Esophagus squamous epithelium (tissue), 5 donors: Measurements from ENCODE around the gene LIPC. TPM values are rescaled to one million over a fixed set of nuclear protein-coding genes. Genes with fewer than 3 reads are reported as not detected.
A peak's percentile ranks its signal among the peaks of the same experiment; 100 is the strongest.

Experiments
- DNase-seq: peaks from one replicate; lab custom pipeline; 2025; lab: John Stamatoyannopoulos, UW
- H3K27ac ChIP-seq, 4 donors: fragments of 200-600 bp; sonication (generic); one replicate each; pipeline ENCODE4 v1.5.1; 2016 to 2019; ENCODE audit warnings: mild to moderate bottlenecking in 1 of 4
- H3K27me3 ChIP-seq, 4 donors: fragments of 200-600 bp; sonication (generic); 1 replicate in 3 of 4; 2 replicates in 1 of 4; pipeline versions ENCODE4 v1.5.1 to v1.6.0; 2017 to 2021; ENCODE audit warnings: antibody characterized with exemption in 1 of 4
- H3K36me3 ChIP-seq, 3 donors: fragments of 200-600 bp; sonication (generic); one replicate each; pipeline ENCODE4 v1.5.1; 2016 to 2019
- H3K4me1 ChIP-seq, 3 donors: fragments of 200-600 bp; sonication (generic); one replicate each; pipeline ENCODE4 v1.5.1; 2017 to 2019
- H3K4me3 ChIP-seq, 4 donors: fragments of 200-600 bp; sonication (generic); 1 replicate in 3 of 4; 2 replicates in 1 of 4; pipeline ENCODE4 v1.5.1; 2016 to 2019; ENCODE audit warnings: mild to moderate bottlenecking in 2 of 4, moderate library complexity in 1 of 4
- H3K9me3 ChIP-seq, 3 donors: fragments of 200-600 bp; sonication (generic); one replicate each; pipeline ENCODE4 v1.5.1; 2016 to 2019
- POLR2A ChIP-seq, 4 donors: fragments of 450-650 bp; IDR thresholded peaks; one replicate each; pipeline ENCODE4 v1.6.1; 2017; ENCODE audit warnings: antibody characterized with exemption in 4 of 4, mild to moderate bottlenecking in 4 of 4, moderate library complexity in 3 of 4
- whole genome bisulfite sequencing, 2 donors: methylation state at CpG; one replicate each; pipeline ENCODE4 v1.1.5; 2018; 5-methylcytosine and 5-hydroxymethylcytosine counted together
- intact Hi-C: fragments of 100-400 bp; cut with DNase I; formaldehyde crosslinking; loops from one replicate; pipeline ENCODE4 v1.15.0; 2022
- total RNA-seq, 4 donors: library from RNA; depleted of rRNA; stranded (reverse); fragments of >200 nt; gene quantifications; one replicate each; pipeline ENCODE4 v1.1.0, GENCODE V29; 2016
- TF ChIP-seq, protein P1 (sequence below), 6 experiments: fragments of 450-650 bp in 4 of 6; fragments of 200-600 bp in 2 of 6; sonication (generic) in 2 of 6; IDR thresholded peaks; one replicate each; pipeline ENCODE4 v1.5.1; 2016 to 2019; ENCODE audit warnings: antibody characterized with exemption in 6 of 6, mild to moderate bottlenecking in 4 of 6, moderate library complexity in 4 of 6
- donor health status: DM: yes; HTN: yes; CAD: no.

LIPC gene
- total RNA-seq, 4 donors from 2014 or later: 0.27 to 1.1 (median 0.38) TPM; not detected in 1

DNA sequence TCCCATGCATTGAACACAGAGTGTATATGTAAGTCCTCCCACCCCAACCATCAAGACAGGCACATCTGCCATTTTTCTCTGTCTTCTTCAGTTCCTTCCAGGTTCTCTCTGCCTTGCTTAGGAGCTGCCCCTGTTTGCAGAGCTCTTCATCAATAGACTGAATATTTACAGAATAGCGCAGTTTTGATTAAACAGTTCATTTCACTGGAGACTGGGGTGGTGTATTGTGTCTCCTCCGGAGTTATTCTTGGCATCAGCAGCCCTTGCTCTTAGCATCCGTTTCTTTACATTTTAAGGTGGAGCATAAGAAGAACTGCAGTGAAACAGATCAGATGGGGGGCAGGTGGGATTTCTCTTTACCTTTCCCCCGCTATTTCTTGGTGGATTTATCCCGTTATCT, 87.7 kb downstream of the LIPC start:
- peaks cover 18 to 46% (median 35%) of the 10 kb centered on the region in 3 donors for H3K4me1 ChIP-seq
- WGBS, 2 donors: 53 to 56% methylated on average over 5 of the region's 5 CpGs
- intact Hi-C loops: no loop called here

DNA sequence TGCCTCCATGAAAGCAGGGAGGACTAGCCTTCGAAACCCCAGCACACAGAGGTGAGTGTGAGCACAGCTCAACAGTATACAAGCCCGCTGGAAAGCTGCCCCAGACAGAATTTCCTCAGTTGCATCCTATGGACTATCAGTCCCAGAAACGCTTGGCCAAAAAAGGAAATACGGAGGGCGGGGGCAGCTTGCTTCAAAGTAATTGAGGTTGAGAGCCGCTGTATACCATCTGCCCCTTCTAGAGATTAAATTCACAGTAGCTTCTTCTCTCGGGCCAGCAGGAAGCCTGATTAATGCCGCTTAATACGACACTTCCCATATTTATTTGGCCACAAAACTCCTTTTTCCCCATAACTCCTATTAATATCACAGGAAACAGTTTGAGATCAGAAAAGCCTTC, 88.7 kb downstream of the LIPC start:
- H3K9me3 ChIP-seq: no peaks in the 10 kb centered on the region
- WGBS, 2 donors: 70 to 71% methylated on average over 9 of the region's 9 CpGs
- DNase-seq: no peak
- H3K4me3 ChIP-seq: no peak overlapping the region
- H3K27me3 ChIP-seq: no peaks in the 10 kb centered on the region
- intact Hi-C loops: no loop called here
- H3K27ac ChIP-seq: peak overlapping the region in 2 of 4 donors; percentile 6 to 79
- peaks cover 18 to 46% (median 36%) of the 10 kb centered on the region in 3 donors for H3K4me1 ChIP-seq
- H3K36me3 ChIP-seq: no peaks in the 10 kb centered on the region
- TF ChIP-seq POLR2A (IDR thresholded peaks at IDR 0.05): no peak
- TF ChIP-seq, protein P1, sequence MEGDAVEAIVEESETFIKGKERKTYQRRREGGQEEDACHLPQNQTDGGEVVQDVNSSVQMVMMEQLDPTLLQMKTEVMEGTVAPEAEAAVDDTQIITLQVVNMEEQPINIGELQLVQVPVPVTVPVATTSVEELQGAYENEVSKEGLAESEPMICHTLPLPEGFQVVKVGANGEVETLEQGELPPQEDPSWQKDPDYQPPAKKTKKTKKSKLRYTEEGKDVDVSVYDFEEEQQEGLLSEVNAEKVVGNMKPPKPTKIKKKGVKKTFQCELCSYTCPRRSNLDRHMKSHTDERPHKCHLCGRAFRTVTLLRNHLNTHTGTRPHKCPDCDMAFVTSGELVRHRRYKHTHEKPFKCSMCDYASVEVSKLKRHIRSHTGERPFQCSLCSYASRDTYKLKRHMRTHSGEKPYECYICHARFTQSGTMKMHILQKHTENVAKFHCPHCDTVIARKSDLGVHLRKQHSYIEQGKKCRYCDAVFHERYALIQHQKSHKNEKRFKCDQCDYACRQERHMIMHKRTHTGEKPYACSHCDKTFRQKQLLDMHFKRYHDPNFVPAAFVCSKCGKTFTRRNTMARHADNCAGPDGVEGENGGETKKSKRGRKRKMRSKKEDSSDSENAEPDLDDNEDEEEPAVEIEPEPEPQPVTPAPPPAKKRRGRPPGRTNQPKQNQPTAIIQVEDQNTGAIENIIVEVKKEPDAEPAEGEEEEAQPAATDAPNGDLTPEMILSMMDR (IDR thresholded peaks at IDR 0.05): no peak

More for the DNA sequence above, 87.7 kb downstream of the LIPC start:
- TF ChIP-seq, protein P1 (IDR thresholded peaks at IDR 0.05): no peak
- TF ChIP-seq POLR2A (IDR thresholded peaks at IDR 0.05): no peak
- H3K27me3 ChIP-seq: no peaks in the 10 kb centered on the region
- H3K9me3 ChIP-seq: no peaks in the 10 kb centered on the region
- no peak overlapping the region for H3K4me3 ChIP-seq
- no peak overlapping the region for H3K27ac ChIP-seq
- H3K36me3 ChIP-seq: no peaks in the 10 kb centered on the region
- no peak for DNase-seq

DNA sequence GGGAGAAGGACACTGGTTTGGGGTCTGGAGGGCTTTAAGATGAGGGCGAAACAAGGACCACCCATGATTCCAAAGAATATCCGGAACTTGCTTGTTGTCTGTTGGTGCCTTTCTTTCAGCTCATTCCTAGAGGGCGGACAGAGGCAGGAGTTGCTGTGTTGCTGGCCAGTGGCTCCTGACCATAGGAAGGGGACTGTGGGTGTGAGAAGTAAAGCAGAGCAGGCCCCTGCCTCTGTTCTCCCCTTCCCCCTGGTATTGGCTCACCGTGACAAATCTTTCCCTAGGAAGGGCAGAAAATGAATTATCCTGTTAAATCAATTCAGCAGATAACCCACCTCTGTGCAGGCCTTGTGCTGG, 89.1 kb downstream of the LIPC start:
- no peak overlapping the region for H3K4me3 ChIP-seq
- H3K27me3 ChIP-seq: no peaks in the 10 kb centered on the region
- no peak for DNase-seq
- H3K27ac ChIP-seq: peak overlapping the region; percentile 21 to 79 (median 74)
- intact Hi-C loops: no loop called here
- WGBS, 2 donors: 86 to 93% methylated on average over 4 of the region's 4 CpGs
- no peaks in the 10 kb centered on the region for H3K36me3 ChIP-seq
- TF ChIP-seq, protein P1 (IDR thresholded peaks at IDR 0.05): no peak
- H3K9me3 ChIP-seq: no peaks in the 10 kb centered on the region
- H3K4me1 ChIP-seq: peaks cover 18 to 49% (median 36%) of the 10 kb centered on the region in 3 donors

DNA sequence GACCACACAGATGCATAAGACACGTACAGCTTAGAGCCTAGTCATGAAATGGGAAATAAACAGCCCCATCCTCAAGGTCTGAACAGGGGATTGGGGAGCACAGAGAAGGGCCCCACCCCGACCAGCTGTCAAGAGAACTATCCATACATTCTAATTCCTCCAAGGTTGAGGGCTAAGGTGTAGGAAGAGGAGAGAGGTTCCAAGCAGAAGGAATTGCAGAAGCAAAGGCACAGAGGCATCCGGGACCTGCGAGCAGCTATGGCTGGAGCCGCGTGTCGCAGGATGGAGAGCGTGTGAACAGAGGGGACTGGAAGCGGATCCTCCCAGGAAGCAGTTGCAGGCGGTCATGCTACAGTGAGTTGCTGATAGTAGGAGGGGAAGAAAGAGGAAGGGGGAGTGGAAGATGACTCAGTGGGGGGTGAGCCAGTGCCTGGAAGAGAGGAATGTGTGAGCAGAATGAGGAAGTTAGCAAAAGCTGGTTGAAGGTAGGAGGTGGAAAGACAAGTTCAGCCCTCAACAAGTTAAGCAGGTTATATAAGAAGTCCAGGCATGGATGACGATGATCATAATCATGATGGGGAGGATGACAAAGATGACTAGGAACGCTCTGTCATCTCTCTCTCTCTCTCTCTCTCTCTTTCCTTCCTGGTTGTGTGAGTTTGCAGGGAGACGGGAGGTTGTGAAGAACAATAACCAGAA, 89.7 kb downstream of the LIPC start:
- 33 to 43% methylated on average over 13 of the region's 13 CpGs for WGBS, 2 donors
- peak overlapping the region; percentile 65 to 79 (median 74) for H3K27ac ChIP-seq
- no peaks in the 10 kb centered on the region for H3K27me3 ChIP-seq
- DNase-seq: no peak
- intact Hi-C loops: no loop called here
- TF ChIP-seq POLR2A (IDR thresholded peaks at IDR 0.05): no peak
- TF ChIP-seq, protein P1 (IDR thresholded peaks at IDR 0.05): no peak
- peak overlapping the region in 1 of 4 donors; percentile 9 for H3K4me3 ChIP-seq
- H3K4me1 ChIP-seq: peaks cover 18 to 55% (median 39%) of the 10 kb centered on the region in 3 donors
- no peaks in the 10 kb centered on the region for H3K9me3 ChIP-seq
- no peaks in the 10 kb centered on the region for H3K36me3 ChIP-seq

DNA sequence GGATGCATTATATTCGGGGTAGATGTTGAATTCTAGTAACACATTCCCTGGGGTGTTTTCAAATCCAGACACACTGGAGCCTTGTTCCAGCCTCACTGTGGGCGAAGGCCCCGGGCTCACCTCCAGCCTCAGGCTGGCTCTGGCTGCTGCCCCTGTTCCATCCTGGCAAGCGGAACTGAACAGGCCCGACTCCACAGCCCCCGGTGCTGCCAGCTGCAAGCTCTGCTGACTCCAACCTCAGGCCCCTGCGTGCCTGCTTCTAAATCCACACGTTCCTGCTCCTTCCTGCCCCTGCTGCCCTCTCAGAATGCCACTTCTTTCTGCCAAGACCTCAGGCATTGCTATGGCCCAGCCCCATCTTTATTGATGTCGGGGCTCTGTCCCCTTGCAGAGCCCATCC, 90.6 kb downstream of the LIPC start:
- H3K36me3 ChIP-seq: no peaks in the 10 kb centered on the region
- H3K27me3 ChIP-seq: no peaks in the 10 kb centered on the region
- TF ChIP-seq POLR2A (IDR thresholded peaks at IDR 0.05): no peak
- TF ChIP-seq, protein P1 (IDR thresholded peaks at IDR 0.05): no peak
- WGBS, 2 donors: 25 to 55% methylated on average over 5 to 9 of the region's 9 CpGs
- no peaks in the 10 kb centered on the region for H3K9me3 ChIP-seq
- H3K27ac ChIP-seq: peak overlapping the region; percentile 65 to 79 (median 74)
- no peak for DNase-seq
- intact Hi-C loops: no loop called here
- no peak overlapping the region for H3K4me3 ChIP-seq
- peaks cover 18 to 60% (median 39%) of the 10 kb centered on the region in 3 donors for H3K4me1 ChIP-seq
